Karpas-422 (cell line): ENCODE data around the gene EGLN2. TPM values are rescaled to one million over a fixed set of nuclear protein-coding genes. Genes with fewer than 3 reads are reported as not detected.
"Not testable (repeated sequence)": the region's sequence is repeated elsewhere in the genome, so short reads cannot be mapped to it uniquely, and the experiment has no call there.

Source experiments
- DNase-seq: peaks from one replicate; pipeline ENCODE4 v3.0.0-alpha.2; 2015
- H2AFZ ChIP-seq: fragments of 200-600 bp; sonication (generic); 2 replicates; pipeline ENCODE4 v1.6.1; 2014; ENCODE audit warnings: antibody characterized with exemption, low read length, mixed read lengths
- H3K27ac ChIP-seq: fragments of 200-600 bp; sonication (generic); 2 replicates; pipeline ENCODE4 v1.5.1; 2014; ENCODE audit warnings: mild to moderate bottlenecking, low read length, moderate library complexity
- H3K27me3 ChIP-seq: fragments of 200-600 bp; sonication (generic); 2 replicates; pipeline ENCODE4 v1.6.1; 2014; ENCODE audit warnings: low read length, mixed read lengths
- H3K36me3 ChIP-seq: fragments of 200-600 bp; sonication (generic); 2 replicates; pipeline ENCODE4 v1.6.1; 2014; ENCODE audit warnings: low read length, mixed read lengths; ENCODE audit not compliant: insufficient read depth
- H3K4me1 ChIP-seq: fragments of 200-600 bp; sonication (generic); 2 replicates; pipeline ENCODE4 v1.6.1; 2014; ENCODE audit warnings: mild to moderate bottlenecking, low read length, mixed read lengths
- H3K4me2 ChIP-seq: fragments of 200-600 bp; sonication (generic); 2 replicates; pipeline ENCODE4 v1.6.1; 2014; ENCODE audit warnings: low read length, low read depth, mild to moderate bottlenecking; ENCODE audit not compliant: poor library complexity, severe bottlenecking
- H3K4me3 ChIP-seq: fragments of 200-600 bp; sonication (generic); 2 replicates; pipeline ENCODE4 v1.5.1; 2014; ENCODE audit warnings: mild to moderate bottlenecking, antibody characterized with exemption, low read length, mixed read lengths
- H3K79me2 ChIP-seq: fragments of 200-600 bp; sonication (generic); 2 replicates; pipeline ENCODE4 v1.6.1; 2014; ENCODE audit warnings: mild to moderate bottlenecking, low read length, mixed read lengths
- H3K9ac ChIP-seq: fragments of 200-600 bp; sonication (generic); 2 replicates; pipeline ENCODE4 v1.6.0; 2014; ENCODE audit warnings: low read length
- H3K9me2 ChIP-seq: fragments of 200-600 bp; sonication (generic), shearing (Covaris generic); replicated peaks from 2 replicates; pipeline ENCODE4 v1.6.0; 2014; ENCODE audit warnings: mild to moderate bottlenecking, low read length, moderate library complexity; ENCODE audit not compliant: insufficient read depth
- H3K9me3 ChIP-seq: fragments of 300-700, 200-600 bp; sonication (generic); 2 replicates; pipeline ENCODE4 v1.6.1; 2014; ENCODE audit warnings: low read length, mixed read lengths
- H4K20me1 ChIP-seq: fragments of 200-600 bp; sonication (generic); 2 replicates; pipeline ENCODE4 v1.6.1; 2014; ENCODE audit warnings: mild to moderate bottlenecking, antibody characterized with exemption, low read length, low read depth; ENCODE audit not compliant: insufficient read depth
- total RNA-seq: library from RNA; depleted of rRNA; stranded (reverse); fragments of >200 nt; shearing (Covaris generic); gene quantifications from 2 replicates; pipeline ENCODE4 v1.2.3, GENCODE V29; 2014; ENCODE audit warnings: low replicate concordance

EGLN2 gene
- total RNA-seq, 1 experiment from 2014 or later = 49.4 TPM

GRCh38 chr19:40778706-40779284 lies 20.2 kb upstream of the EGLN2 start:
- Histone ChIP-seq H3K9me3 (no peaks in the 10 kb centered on the region), H3K27me3 (no peaks in the 10 kb centered on the region), H3K4me3 (peak overlapping the region; percentile 76), H3K27ac (peak overlapping the region; percentile 100), H4K20me1 (no peaks in the 10 kb centered on the region), H3K4me2 (peak overlapping the region; percentile 83), H3K4me1 (peaks cover 23% of the 10 kb centered on the region), H3K36me3 (no peaks in the 10 kb centered on the region), H3K9me2 (no peaks in the 10 kb centered on the region), H2AFZ (no peak overlapping the region), H3K79me2 (peaks cover 11% of the 10 kb centered on the region; the same call in 1 of the 2 replicates), H3K9ac (peak overlapping the region; percentile 79)
- DNase-seq = no peak

DNA sequence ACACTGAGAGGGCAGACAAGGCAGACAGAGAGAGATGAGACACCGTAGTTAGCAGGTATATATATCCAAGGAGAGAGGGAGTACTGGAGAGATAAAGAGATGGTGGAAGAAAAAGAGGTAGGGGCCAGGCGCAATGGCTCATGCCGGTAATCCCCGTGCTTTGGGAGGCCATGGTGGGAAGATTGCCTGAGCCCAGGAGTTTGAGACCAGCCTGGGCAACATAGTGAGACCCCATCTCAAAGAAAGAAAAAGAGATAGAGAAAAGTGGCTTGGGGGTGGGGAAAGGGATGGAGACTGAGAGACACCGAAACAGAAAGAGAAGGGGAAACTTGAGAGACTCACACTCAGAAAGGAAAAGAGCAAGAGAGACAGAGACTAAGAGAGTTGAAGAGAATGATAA lies 18.4 kb upstream of the EGLN2 start:
- Histone ChIP-seq H3K4me3 (no peak overlapping the region), H3K36me3 (no peaks in the 10 kb centered on the region), H3K27me3 (no peaks in the 10 kb centered on the region), H2AFZ (no peak overlapping the region), H3K9ac (no peak overlapping the region), H3K4me2 (no peak overlapping the region), H4K20me1 (no peaks in the 10 kb centered on the region), H3K79me2 (peaks cover 11% of the 10 kb centered on the region; the same call in 1 of the 2 replicates), H3K9me2 (no peaks in the 10 kb centered on the region), H3K4me1 (peaks cover 23% of the 10 kb centered on the region), H3K9me3 (no peaks in the 10 kb centered on the region), H3K27ac (no peak overlapping the region)
- DNase-seq = no peak

- Histone ChIP-seq H2AFZ (no peak overlapping the region), H3K79me2 (peaks cover 11% of the 10 kb centered on the region; the same call in 1 of the 2 replicates), H3K9me3 (no peaks in the 10 kb centered on the region), H3K36me3 (no peaks in the 10 kb centered on the region), H3K4me3 (no peak overlapping the region), H3K9ac (no peak overlapping the region), H3K4me2 (no peak overlapping the region), H3K27ac (no peak overlapping the region), H4K20me1 (no peaks in the 10 kb centered on the region), H3K27me3 (no peaks in the 10 kb centered on the region), H3K4me1 (peaks cover 23% of the 10 kb centered on the region), H3K9me2 (no peaks in the 10 kb centered on the region)
- DNase-seq = no peak
These were observed 17.9 kb upstream of the EGLN2 start for GRCh38 chr19:40781140-40781539.

- Histone ChIP-seq H3K4me2 (no peak overlapping the region), H3K9me3 (no peaks in the 10 kb centered on the region), H3K27me3 (no peaks in the 10 kb centered on the region), H3K36me3 (no peaks in the 10 kb centered on the region), H3K9ac (no peak overlapping the region), H3K27ac (no peak overlapping the region), H2AFZ (no peak overlapping the region), H3K9me2 (no peaks in the 10 kb centered on the region), H4K20me1 (no peaks in the 10 kb centered on the region), H3K79me2 (peaks cover 11% of the 10 kb centered on the region; the same call in 1 of the 2 replicates), H3K4me1 (peaks cover 12% of the 10 kb centered on the region), H3K4me3 (no peak overlapping the region)
- DNase-seq = no peak
These were observed 15.3 kb upstream of the EGLN2 start for GRCh38 chr19:40783711-40784110.

GRCh38 chr19:40784146-40784545 lies 14.8 kb upstream of the EGLN2 start:
- not testable (repeated sequence) for H3K27me3 ChIP-seq, H3K9ac ChIP-seq, H3K4me3 ChIP-seq, H3K36me3 ChIP-seq, H3K79me2 ChIP-seq, DNase-seq, H3K27ac ChIP-seq, H3K4me1 ChIP-seq, H3K4me2 ChIP-seq, H4K20me1 ChIP-seq, H3K9me3 ChIP-seq, H2AFZ ChIP-seq, H3K9me2 ChIP-seq

GRCh38 chr19:40785526-40785925 lies 13.5 kb upstream of the EGLN2 start:
- no peak overlapping the region for H2AFZ ChIP-seq
- H3K36me3 ChIP-seq = no peaks in the 10 kb centered on the region
- H3K4me2 ChIP-seq = no peak overlapping the region
- H3K4me3 ChIP-seq = no peak overlapping the region
- H3K9me2 ChIP-seq = no peaks in the 10 kb centered on the region
- no peaks in the 10 kb centered on the region for H3K27me3 ChIP-seq
- no peak for DNase-seq
- H4K20me1 ChIP-seq = no peaks in the 10 kb centered on the region
- H3K9me3 ChIP-seq = no peaks in the 10 kb centered on the region
- no peak overlapping the region for H3K27ac ChIP-seq
- H3K4me1 ChIP-seq = no peaks in the 10 kb centered on the region
- no peak overlapping the region for H3K9ac ChIP-seq
- no peaks in the 10 kb centered on the region for H3K79me2 ChIP-seq

GRCh38 chr19:40786060-40787037 lies 12.6 kb upstream of the EGLN2 start:
- Histone ChIP-seq H3K36me3 (no peaks in the 10 kb centered on the region), H3K27ac (no peak overlapping the region), H3K4me3 (no peak overlapping the region), H3K9ac (no peak overlapping the region), H3K4me1 (peaks cover 3% of the 10 kb centered on the region), H3K4me2 (no peak overlapping the region), H3K27me3 (no peaks in the 10 kb centered on the region), H3K79me2 (no peaks in the 10 kb centered on the region), H4K20me1 (no peaks in the 10 kb centered on the region), H3K9me3 (no peaks in the 10 kb centered on the region), H2AFZ (no peak overlapping the region), H3K9me2 (no peaks in the 10 kb centered on the region)
- no peak for DNase-seq

DNA sequence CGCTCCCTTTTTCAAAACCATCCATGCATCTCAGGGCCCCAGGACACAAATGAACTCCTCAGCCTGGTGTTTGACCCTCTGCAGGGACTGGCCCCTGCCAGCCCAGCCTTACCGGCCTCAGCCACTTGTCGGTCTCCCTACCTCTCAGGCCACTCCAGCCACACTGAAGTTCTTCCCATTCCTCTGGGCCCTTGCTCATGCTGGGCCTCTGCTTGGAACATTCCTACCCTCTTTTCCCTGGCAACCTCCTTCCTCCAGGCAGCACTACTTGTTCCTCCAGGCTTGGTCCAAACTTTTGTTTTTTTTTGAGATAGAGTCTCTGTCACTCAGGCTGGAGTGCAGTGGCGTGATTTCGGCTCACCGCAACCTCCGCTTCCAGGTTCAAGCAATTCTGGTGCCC lies 7.6 kb upstream of the EGLN2 start:
- Histone ChIP-seq H3K4me1 (peaks cover 16% of the 10 kb centered on the region), H4K20me1 (no peaks in the 10 kb centered on the region), H3K4me3 (no peak overlapping the region), H3K9me3 (no peaks in the 10 kb centered on the region), H3K4me2 (peak overlapping the region; percentile 46), H3K9ac (no peak overlapping the region), H3K9me2 (no peaks in the 10 kb centered on the region), H3K27ac (no peak overlapping the region), H3K36me3 (no peaks in the 10 kb centered on the region), H3K27me3 (no peaks in the 10 kb centered on the region), H3K79me2 (no peaks in the 10 kb centered on the region), H2AFZ (no peak overlapping the region)
- no peak for DNase-seq
